HepG2 (cell line): ENCODE measurements around the gene PLG. TPM values are rescaled to one million over a fixed set of nuclear protein-coding genes. Genes with fewer than 3 reads are reported as not detected.

Experiments
- ATAC-seq: fragments of 200-7000 bp; cut with Tn5 transposase; 3 replicates; pipeline ENCODE4 v1.9.1; 2020; ENCODE audit warnings: mild to moderate bottlenecking, moderate library complexity
- BruUV-seq: library from RNA; stranded (reverse); fragments of 400-500 nt; replicated peaks from 2 replicates; lab custom pipeline; 2021; lab: Mats Ljungman, UMichigan
- CTCF ChIA-PET: fragments of 300-600 bp; formaldehyde crosslinking; extraction: SDS; loops from one replicate; lab custom pipeline; 2021; ENCODE audit warnings: low total read pairs, inconsistent platforms, low intra/inter-chr PET ratio; lab: Yijun Ruan, JAX
- POLR2A ChIA-PET: fragments of 350-600 bp; sonication (Branson Sonifier 250); formaldehyde crosslinking; loops from one replicate; lab custom pipeline; 2020; ENCODE audit warnings: antibody characterized with exemption, inconsistent platforms; lab: Yijun Ruan, JAX
- DNase-seq: peaks from one replicate; pipeline ENCODE4 v3.0.0-alpha.2; 2015; ENCODE audit warnings: low spot score
- FAIRE-seq: peaks from 3 replicates; lab custom pipeline; 2011; peaks lifted over from hg19 to GRCh38; lab: Jason Lieb, UNC
- H2AFZ ChIP-seq: one replicate; pipeline ENCODE4 v1.6.1; 2011; ENCODE audit warnings: low read length, inconsistent platforms
- H3K27ac ChIP-seq: fragments of 300-600 bp; 3 replicates; pipeline ENCODE4 v1.8.0; 2011; ENCODE audit warnings: mixed run types, mild to moderate bottlenecking, mixed read lengths, low read length, inconsistent platforms; ENCODE audit not compliant: insufficient read depth; ENCODE audit errors: extremely low read length
- H3K27me3 ChIP-seq, 2 experiments: fragments of 200-600 bp in 1 of 2; 2 replicates in 1 of 2; 3 replicates in 1 of 2; pipeline versions ENCODE4 v1.6.0 to v1.8.0; 2011; ENCODE audit warnings: low read length in 2 of 2, mild to moderate bottlenecking in 2 of 2, moderate library complexity in 2 of 2, inconsistent platforms in 1 of 2; ENCODE audit not compliant: insufficient read depth in 2 of 2, control insufficient read depth in 1 of 2
- H3K36me3 ChIP-seq, 2 experiments: fragments of 200-600 bp in 1 of 2; replicated peaks in 1 of 2; 2 replicates in 1 of 2; 3 replicates in 1 of 2; pipeline versions ENCODE4 v1.5.1 to v1.8.0; 2011; ENCODE audit warnings: low read length in 2 of 2, inconsistent platforms in 1 of 2; ENCODE audit not compliant: insufficient read depth in 2 of 2, control insufficient read depth in 1 of 2
- H3K4me1 ChIP-seq: 2 replicates; pipeline ENCODE4 v1.5.1; 2012; ENCODE audit warnings: low read length, inconsistent platforms; ENCODE audit not compliant: insufficient read depth
- H3K4me2 ChIP-seq: 2 replicates; pipeline ENCODE4 v1.6.0; 2011; ENCODE audit warnings: low read depth, low read length, inconsistent platforms
- H3K4me3 ChIP-seq, 3 experiments: fragments of 200-600 bp in 1 of 3; sonication (generic), shearing (Covaris generic) in 1 of 3; replicated peaks in 1 of 3; 2 replicates each; pipeline ENCODE4 v1.5.1; 2011 to 2016; ENCODE audit warnings: low read length in 3 of 3, inconsistent platforms in 2 of 3, low read depth in 2 of 3, mild to moderate bottlenecking in 2 of 3, control low read depth in 1 of 3, mixed read lengths in 1 of 3; ENCODE audit not compliant: insufficient read depth in 1 of 3
- H3K79me2 ChIP-seq: one replicate; pipeline ENCODE4 v1.6.1; 2011; ENCODE audit warnings: low read length, inconsistent platforms; ENCODE audit not compliant: insufficient read depth
- H3K9ac ChIP-seq: 2 replicates; pipeline ENCODE4 v1.6.0; 2011; ENCODE audit warnings: mild to moderate bottlenecking, low read depth, low read length, inconsistent platforms; ENCODE audit not compliant: insufficient read depth
- H3K9me3 ChIP-seq: 2 replicates; pipeline ENCODE4 v1.5.1; 2012; ENCODE audit warnings: mild to moderate bottlenecking, low read length
- H4K20me1 ChIP-seq: 2 replicates; pipeline ENCODE4 v1.6.0; 2011; ENCODE audit warnings: inconsistent platforms, mild to moderate bottlenecking, low read length, moderate library complexity; ENCODE audit not compliant: insufficient read depth
- CHD4 ChIP-seq: fragments of 200-600 bp; sonication (generic); IDR thresholded peaks from 2 replicates; pipeline ENCODE4 v1.7.0; 2017; ENCODE audit warnings: mild to moderate bottlenecking, low read length, borderline replicate concordance
- DNMT1 ChIP-seq: sonication (generic); formaldehyde crosslinking; IDR thresholded peaks from 2 replicates; pipeline ENCODE4 v1.5.1; 2020; ENCODE audit warnings: mild to moderate bottlenecking, missing genetic modification reagents
- GABPB1 ChIP-seq: IDR thresholded peaks from 2 replicates; pipeline ENCODE4 v1.6.1; 2016; ENCODE audit warnings: mild to moderate bottlenecking, missing genetic modification reagents, moderate library complexity, missing compliant biosample characterization
- MAZ ChIP-seq, 2 experiments: sonication (generic) in 1 of 2; formaldehyde crosslinking in 1 of 2; IDR thresholded peaks; 2 replicates each; pipeline versions ENCODE4 v1.5.0 to v1.6.1; 2012 to 2020; ENCODE audit warnings: low read depth in 2 of 2, mild to moderate bottlenecking in 2 of 2, borderline replicate concordance in 1 of 2, improper control_type of control experiment in 1 of 2, low read length in 1 of 2, missing genetic modification reagents in 1 of 2, moderate library complexity in 1 of 2
- RELA ChIP-seq: sonication (generic); formaldehyde crosslinking; IDR thresholded peaks from 2 replicates; pipeline ENCODE4 v1.4.0; 2020; ENCODE audit warnings: missing genetic modification reagents
- UBTF ChIP-seq: sonication (generic); formaldehyde crosslinking; IDR thresholded peaks from 2 replicates; pipeline ENCODE4 v1.4.0; 2020; ENCODE audit warnings: mild to moderate bottlenecking, missing genetic modification reagents
- ZNF280B ChIP-seq: sonication (generic); formaldehyde crosslinking; IDR thresholded peaks from 2 replicates; pipeline ENCODE4 v1.5.0; 2020; ENCODE audit warnings: missing genetic modification reagents, mild to moderate bottlenecking, borderline replicate concordance
- ZNF350 ChIP-seq: sonication (generic); formaldehyde crosslinking; IDR thresholded peaks from 2 replicates; pipeline ENCODE4 v1.4.0; 2020; ENCODE audit warnings: mild to moderate bottlenecking, low read depth, missing genetic modification reagents, borderline replicate concordance
- ZNF687 ChIP-seq: sonication (generic); formaldehyde crosslinking; IDR thresholded peaks from 2 replicates; pipeline ENCODE4 v1.5.1; 2020; ENCODE audit warnings: mild to moderate bottlenecking, missing genetic modification reagents, moderate library complexity
- ZNF713 ChIP-seq: sonication (generic); formaldehyde crosslinking; IDR thresholded peaks from 2 replicates; pipeline ENCODE4 v1.4.0; 2020; ENCODE audit warnings: mild to moderate bottlenecking, missing genetic modification reagents
- WGBS: methylation state at CpG from one replicate; pipeline ENCODE4 v1.1.6; 2017; ENCODE audit warnings: low lambda C conversion rate; 5-methylcytosine and 5-hydroxymethylcytosine counted together
- in situ Hi-C: cut with HindIII; loops from 2 replicates; pipeline ENCODE4 v1.10.0; 2017; ENCODE audit warnings: low pct_unique_long_range_greater_than_20kb; ENCODE audit not compliant: extremely low pct_ligation_motif_present
- intact Hi-C: fragments of 100-400 bp; cut with micrococcal nuclease; formaldehyde crosslinking; loops from one replicate; pipeline ENCODE4 v1.10.0; 2022; ENCODE audit not compliant: unreplicated experiment
- polyA plus RNA-seq, 8 experiments: library from polyadenylated mRNA; depleted of rRNA in 3 of 8; stranded (reverse) in 7 of 8; unstranded in 1 of 8; fragments of >200 nt; fragmentation: Illumina TruSeq in 4 of 8; extraction: Trizol in 4 of 8; gene quantifications; 2 replicates each; pipeline versions ENCODE4 v1.2.1 to v1.2.3, GENCODE V29; 2011 to 2016; ENCODE audit warnings: low read depth in 4 of 8, missing spikeins in 1 of 8, mixed read lengths in 1 of 8; ENCODE audit not compliant: insufficient read depth in 1 of 8
- total RNA-seq, 5 experiments: library from RNA; depleted of rRNA; stranded (reverse); fragments of >200 nt; fragmentation: Illumina TruSeq; extraction: Trizol; gene quantifications; 2 replicates each; pipeline ENCODE4 v1.2.3, GENCODE V29; 2016; ENCODE audit warnings: low read depth in 1 of 5
- TF ChIP-seq, protein P1 (sequence below): sonication (generic); formaldehyde crosslinking; IDR thresholded peaks from 2 replicates; pipeline ENCODE4 v1.4.0; 2020; ENCODE audit warnings: missing genetic modification reagents

PLG gene
- total and polyA plus RNA-seq, 2 of the 13 experiments (the other 11 are each of a cell fraction or from before 2014, with no cell fraction given) = 1.7 to 10.7 TPM

GRCh38 chr6:160678744-160679401 lies 23.2 kb upstream of the PLG start:
- no TSS peak for BruUV-seq
- CTCF ChIA-PET = no interaction called here
- H3K4me2 ChIP-seq = peak overlapping the region; percentile 46
- no peak overlapping the region for H3K9ac ChIP-seq
- H3K36me3 ChIP-seq = no peaks in the 10 kb centered on the region
- in situ Hi-C loops = no loop called here
- intact Hi-C loops = no loop called here
- H3K27me3 ChIP-seq = peaks cover 2 to 8% of the 10 kb centered on the region in 2 experiments; a peak in 1 of 5 replicates
- H2AFZ ChIP-seq = no peak overlapping the region
- H3K4me1 ChIP-seq = no peaks in the 10 kb centered on the region
- H3K9me3 ChIP-seq = no peaks in the 10 kb centered on the region
- H4K20me1 ChIP-seq = no peaks in the 10 kb centered on the region
- DNase-seq (no peak), FAIRE-seq (no peak), ATAC-seq (peak; percentile 87)
- no peak overlapping the region for H3K27ac ChIP-seq
- no peaks in the 10 kb centered on the region for H3K79me2 ChIP-seq
- POLR2A ChIA-PET = no interaction called here
- peak overlapping the region in 1 of 3 experiments; percentile 53; a peak in 1 of 6 replicates for H3K4me3 ChIP-seq
- WGBS = 44% methylated on average over 36 of the region's 42 CpGs
- TF ChIP-seq MAZ (IDR thresholded peaks at IDR 0.05; ENCODE audit: borderline replicate concordance, low read depth, low read length) (no peak), MAZ (CRISPR knock-in tag; IDR thresholded peaks at IDR 0.05; ENCODE audit: low read depth) (peak; percentile 18; the same call in 1 of the 2 replicates), UBTF (CRISPR knock-in tag) (0 out of 2 replicates have a peak, but pooled peaks have one; percentile 28), CHD4 (no peak), ZNF280B (CRISPR knock-in tag) (0 out of 2 replicates have a peak, but pooled peaks have one; percentile 48), ZNF713 (CRISPR knock-in tag) (0 out of 2 replicates have a peak, but pooled peaks have one; percentile 63), RELA (no peak), DNMT1 (0 out of 2 replicates have a peak, but pooled peaks have one; percentile 52), ZNF687 (peak; percentile 62), GABPB1 (peak; percentile 21; the same call in 1 of the 2 replicates), ZNF350 (0 out of 2 replicates have a peak, but pooled peaks have one; percentile 33)
- TF ChIP-seq, protein P1, sequence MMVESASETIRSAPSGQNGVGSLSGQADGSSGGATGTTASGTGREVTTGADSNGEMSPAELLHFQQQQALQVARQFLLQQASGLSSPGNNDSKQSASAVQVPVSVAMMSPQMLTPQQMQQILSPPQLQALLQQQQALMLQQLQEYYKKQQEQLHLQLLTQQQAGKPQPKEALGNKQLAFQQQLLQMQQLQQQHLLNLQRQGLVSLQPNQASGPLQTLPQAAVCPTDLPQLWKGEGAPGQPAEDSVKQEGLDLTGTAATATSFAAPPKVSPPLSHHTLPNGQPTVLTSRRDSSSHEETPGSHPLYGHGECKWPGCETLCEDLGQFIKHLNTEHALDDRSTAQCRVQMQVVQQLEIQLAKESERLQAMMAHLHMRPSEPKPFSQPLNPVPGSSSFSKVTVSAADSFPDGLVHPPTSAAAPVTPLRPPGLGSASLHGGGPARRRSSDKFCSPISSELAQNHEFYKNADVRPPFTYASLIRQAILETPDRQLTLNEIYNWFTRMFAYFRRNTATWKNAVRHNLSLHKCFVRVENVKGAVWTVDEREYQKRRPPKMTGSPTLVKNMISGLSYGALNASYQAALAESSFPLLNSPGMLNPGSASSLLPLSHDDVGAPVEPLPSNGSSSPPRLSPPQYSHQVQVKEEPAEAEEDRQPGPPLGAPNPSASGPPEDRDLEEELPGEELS = no peak
